Right forelimb (tissue), 1 donor: ENCODE results near the gene LOXHD1.

ENCODE experiments used
- DNase-seq: peaks from one replicate; pipeline ENCODE4 v3.0.0-alpha.2; 2018

Gene LOXHD1

GRCh38 chr18:46675112-46675511 is 18.1 kb upstream of the LOXHD1 start:
- DNase-seq, result no peak

GRCh38 chr18:46672062-46672970 is 15.3 kb upstream of the LOXHD1 start:
- no peak for DNase-seq

GRCh38 chr18:46668694-46669093 is 11.7 kb upstream of the LOXHD1 start:
- DNase-seq, result no peak

GRCh38 chr18:46668135-46668534 is 11.1 kb upstream of the LOXHD1 start:
- no peak for DNase-seq

GRCh38 chr18:46663539-46663938 is 6.5 kb upstream of the LOXHD1 start:
- no peak for DNase-seq

GRCh38 chr18:46660957-46661749 is 4.1 kb upstream of the LOXHD1 start:
- DNase-seq, result no peak

GRCh38 chr18:46659484-46659883 is 2.5 kb upstream of the LOXHD1 start:
- DNase-seq, result no peak

- no peak for DNase-seq
Observed at GRCh38 chr18:46656326-46657114, 500 bp downstream of the LOXHD1 start.

- no peak for DNase-seq
Observed at GRCh38 chr18:46652372-46652771, 4.6 kb downstream of the LOXHD1 start.

- DNase-seq, result no peak
Observed at GRCh38 chr18:46650681-46651080, 6.3 kb downstream of the LOXHD1 start.

GRCh38 chr18:46649071-46649862 is 7.8 kb downstream of the LOXHD1 start:
- no peak for DNase-seq

GRCh38 chr18:46646468-46646867 is 10.6 kb downstream of the LOXHD1 start:
- no peak for DNase-seq

- DNase-seq, result no peak
Observed at GRCh38 chr18:46642561-46642960, 14.5 kb downstream of the LOXHD1 start.

GRCh38 chr18:46641917-46642316 is 15.1 kb downstream of the LOXHD1 start:
- no peak for DNase-seq

- no peak for DNase-seq
Observed at GRCh38 chr18:46639386-46639785, 17.6 kb downstream of the LOXHD1 start.

- no peak for DNase-seq
Observed at GRCh38 chr18:46636040-46636630, 20.9 kb downstream of the LOXHD1 start.

- DNase-seq, result no peak
Observed at GRCh38 chr18:46632401-46633071, 24.5 kb downstream of the LOXHD1 start.

GRCh38 chr18:46630991-46631390 is 26.0 kb downstream of the LOXHD1 start:
- no peak for DNase-seq

- no peak for DNase-seq
Observed at GRCh38 chr18:46630160-46630559, 26.9 kb downstream of the LOXHD1 start.

GRCh38 chr18:46629361-46629760 is 27.7 kb downstream of the LOXHD1 start:
- no peak for DNase-seq

- no peak for DNase-seq
Observed at GRCh38 chr18:46628206-46628605, 28.8 kb downstream of the LOXHD1 start.
